ENCODE data around the gene WDR88. TPM values are rescaled to one million over a fixed set of nuclear protein-coding genes. Genes with fewer than 3 reads are reported as not detected.

WDR88 gene
- polyA plus RNA-seq, 3 donors = not detected

- Mint-ChIP-seq H3K4me3 (no peak overlapping the region), H3K27ac (no peak overlapping the region), H3K36me3 (peaks cover 31 to 44% of the 10 kb centered on the region in 2 donors), H3K27me3 (ENCODE audit: low read depth in 3 of 3) (peaks cover 22 to 28% (median 23%) of the 10 kb centered on the region in 3 donors), H3K9me3 (peaks cover 0 to 7% (median 5%) of the 10 kb centered on the region in 7 donors), H3K4me1 (no peaks in the 10 kb centered on the region)
- Histone ChIP-seq H3K36me3 (replicated peaks in 1 of 2; ENCODE audit: control insufficient read depth in 1 of 2, insufficient read depth in 2 of 2, low read length in 2 of 2) (peaks cover 22 to 39% of the 10 kb centered on the region in 2 donors), H3K4me1 (ENCODE audit: control insufficient read depth in 1 of 2, insufficient read depth in 2 of 2, low read length in 2 of 2) (no peaks in the 10 kb centered on the region), H3K27me3 (ENCODE audit: control insufficient read depth in 2 of 2, insufficient read depth in 2 of 2, low read length in 2 of 2) (peaks cover 2 to 16% of the 10 kb centered on the region in 2 donors), H3K27ac (ENCODE audit: low read depth in 1 of 2, low read length in 2 of 2) (no peak overlapping the region), H2AFZ (ENCODE audit: insufficient read depth, low read depth, low read length, poor library complexity, severe bottlenecking) (no peak overlapping the region), H3K9me3 (replicated peaks in 1 of 2; ENCODE audit: control insufficient read depth in 1 of 2, insufficient read depth in 1 of 2, low read length in 2 of 2) (no peaks in the 10 kb centered on the region), H3K4me2 (replicated peaks; ENCODE audit: extremely low read depth, low read length, poor library complexity, severe bottlenecking) (no peak overlapping the region), H3K9ac (ENCODE audit: insufficient read depth, low read length, poor library complexity, severe bottlenecking) (no peak overlapping the region), H3K79me2 (ENCODE audit: insufficient read depth, low read length) (no peaks in the 10 kb centered on the region), H3K4me3 (replicated peaks in 1 of 3; ENCODE audit: low read depth in 2 of 3, low read length in 3 of 3) (no peak overlapping the region), H4K20me1 (ENCODE audit: insufficient read depth, low read length) (no peaks in the 10 kb centered on the region)
- WGBS (ENCODE audit: insufficient coverage) = 94% methylated on average over 15 of the region's 15 CpGs
- TF ChIP-seq, protein P1, sequence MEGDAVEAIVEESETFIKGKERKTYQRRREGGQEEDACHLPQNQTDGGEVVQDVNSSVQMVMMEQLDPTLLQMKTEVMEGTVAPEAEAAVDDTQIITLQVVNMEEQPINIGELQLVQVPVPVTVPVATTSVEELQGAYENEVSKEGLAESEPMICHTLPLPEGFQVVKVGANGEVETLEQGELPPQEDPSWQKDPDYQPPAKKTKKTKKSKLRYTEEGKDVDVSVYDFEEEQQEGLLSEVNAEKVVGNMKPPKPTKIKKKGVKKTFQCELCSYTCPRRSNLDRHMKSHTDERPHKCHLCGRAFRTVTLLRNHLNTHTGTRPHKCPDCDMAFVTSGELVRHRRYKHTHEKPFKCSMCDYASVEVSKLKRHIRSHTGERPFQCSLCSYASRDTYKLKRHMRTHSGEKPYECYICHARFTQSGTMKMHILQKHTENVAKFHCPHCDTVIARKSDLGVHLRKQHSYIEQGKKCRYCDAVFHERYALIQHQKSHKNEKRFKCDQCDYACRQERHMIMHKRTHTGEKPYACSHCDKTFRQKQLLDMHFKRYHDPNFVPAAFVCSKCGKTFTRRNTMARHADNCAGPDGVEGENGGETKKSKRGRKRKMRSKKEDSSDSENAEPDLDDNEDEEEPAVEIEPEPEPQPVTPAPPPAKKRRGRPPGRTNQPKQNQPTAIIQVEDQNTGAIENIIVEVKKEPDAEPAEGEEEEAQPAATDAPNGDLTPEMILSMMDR (IDR thresholded peaks at IDR 0.05) = no peak
- DNase-seq = no peak
- intact Hi-C loops (cut with micrococcal nuclease) = no loop called here
Observed at GRCh38 chr19:33132425-33132824, 511 bp downstream of the WDR88 start.

- H3K4me3 ChIP-seq (replicated peaks in 1 of 3; ENCODE audit: low read depth in 2 of 3, low read length in 3 of 3) = no peak overlapping the region
Observed at GRCh38 chr19:33133438-33134031, 1.6 kb downstream of the WDR88 start.

More at GRCh38 chr19:33133438-33134031, 1.6 kb downstream of the WDR88 start:
- peaks cover 2 to 16% of the 10 kb centered on the region in 2 donors for H3K27me3 ChIP-seq (ENCODE audit: control insufficient read depth in 2 of 2, insufficient read depth in 2 of 2, low read length in 2 of 2)
- H2AFZ ChIP-seq (ENCODE audit: insufficient read depth, low read depth, low read length, poor library complexity, severe bottlenecking) = no peak overlapping the region
- intact Hi-C loops (cut with micrococcal nuclease) = no loop called here
- H3K27ac ChIP-seq (ENCODE audit: low read depth in 1 of 2, low read length in 2 of 2) = no peak overlapping the region
- H3K9ac ChIP-seq (ENCODE audit: insufficient read depth, low read length, poor library complexity, severe bottlenecking) = no peak overlapping the region
- H3K36me3 ChIP-seq (replicated peaks in 1 of 2; ENCODE audit: control insufficient read depth in 1 of 2, insufficient read depth in 2 of 2, low read length in 2 of 2) = peaks cover 16 to 29% of the 10 kb centered on the region in 2 donors
- no peak overlapping the region for H3K4me2 ChIP-seq (replicated peaks; ENCODE audit: extremely low read depth, low read length, poor library complexity, severe bottlenecking)
- Mint-ChIP-seq H3K4me3 (peak overlapping the region in 1 of 2 donors; percentile 30), H3K4me1 (no peaks in the 10 kb centered on the region), H3K36me3 (peaks cover 25 to 35% of the 10 kb centered on the region in 2 donors), H3K27ac (no peak overlapping the region), H3K9me3 (peaks cover 0 to 7% (median 5%) of the 10 kb centered on the region in 7 donors), H3K27me3 (ENCODE audit: low read depth in 3 of 3) (peaks cover 22 to 29% (median 23%) of the 10 kb centered on the region in 3 donors)
- TF ChIP-seq, protein P1 (IDR thresholded peaks at IDR 0.05) = no peak
- H3K4me1 ChIP-seq (ENCODE audit: control insufficient read depth in 1 of 2, insufficient read depth in 2 of 2, low read length in 2 of 2) = no peaks in the 10 kb centered on the region
- 71% methylated on average over 11 of the region's 13 CpGs for WGBS (ENCODE audit: insufficient coverage)
- no peak for DNase-seq
- H3K79me2 ChIP-seq (ENCODE audit: insufficient read depth, low read length) = no peaks in the 10 kb centered on the region
- H3K9me3 ChIP-seq (replicated peaks in 1 of 2; ENCODE audit: control insufficient read depth in 1 of 2, insufficient read depth in 1 of 2, low read length in 2 of 2) = no peaks in the 10 kb centered on the region
- H4K20me1 ChIP-seq (ENCODE audit: insufficient read depth, low read length) = no peaks in the 10 kb centered on the region
